HG03571 (cell line): ENCODE measurements around the gene C3orf52.
A peak's percentile ranks its signal among the peaks of the same experiment; 100 is the strongest.
"Not testable (repeated sequence)": the region's sequence is repeated elsewhere in the genome, so short reads cannot be mapped to it uniquely, and the experiment has no call there.

Experiments
- ATAC-seq: cut with Tn5 transposase; IDR thresholded peaks from one replicate; pipeline ENCODE4 v1.9.1; 2021; ENCODE audit not compliant: unreplicated experiment

The C3orf52 gene

GRCh38 chr3:112086076-112086854 is at the start of gene C3orf52:
TSS of gene C3orf52 (plus strand) at chr3:112086389. CDS start at chr3:112086408, 19 bp downstream.
- ATAC-seq: peak; percentile 89

- ATAC-seq: not testable (repeated sequence)
Observed at GRCh38 chr3:112037194-112037593, 49.0 kb upstream of the C3orf52 start.

- ATAC-seq: no peak
Observed at GRCh38 chr3:112038863-112039262, 47.3 kb upstream of the C3orf52 start.

- ATAC-seq: no peak
Observed at GRCh38 chr3:112041321-112041720, 44.9 kb upstream of the C3orf52 start.

- no peak for ATAC-seq
Observed at GRCh38 chr3:112042842-112043280, 43.3 kb upstream of the C3orf52 start.

GRCh38 chr3:112043621-112044201 is 42.5 kb upstream of the C3orf52 start:
- peak; percentile 86 for ATAC-seq

DNA sequence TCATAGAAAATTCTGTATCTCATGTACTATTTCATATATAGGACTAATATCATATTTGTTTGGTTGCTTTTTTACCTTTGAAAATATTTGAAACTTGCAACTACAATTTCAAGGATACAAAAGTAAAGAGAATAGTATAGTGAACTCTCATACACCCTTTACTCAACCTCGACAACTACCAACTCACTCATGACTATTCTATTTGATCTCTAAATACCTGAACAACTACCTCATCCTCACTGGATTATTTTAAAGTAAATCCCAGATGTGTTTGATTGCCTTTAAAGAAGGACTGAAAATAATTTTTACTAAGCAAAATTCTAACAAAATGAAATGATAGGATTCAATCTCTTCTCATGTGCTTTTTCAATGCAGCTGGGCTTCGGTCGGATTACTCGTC is 39.6 kb upstream of the C3orf52 start:
- ATAC-seq: no peak

- ATAC-seq: no peak
Observed at GRCh38 chr3:112047264-112047663, 38.9 kb upstream of the C3orf52 start.

DNA sequence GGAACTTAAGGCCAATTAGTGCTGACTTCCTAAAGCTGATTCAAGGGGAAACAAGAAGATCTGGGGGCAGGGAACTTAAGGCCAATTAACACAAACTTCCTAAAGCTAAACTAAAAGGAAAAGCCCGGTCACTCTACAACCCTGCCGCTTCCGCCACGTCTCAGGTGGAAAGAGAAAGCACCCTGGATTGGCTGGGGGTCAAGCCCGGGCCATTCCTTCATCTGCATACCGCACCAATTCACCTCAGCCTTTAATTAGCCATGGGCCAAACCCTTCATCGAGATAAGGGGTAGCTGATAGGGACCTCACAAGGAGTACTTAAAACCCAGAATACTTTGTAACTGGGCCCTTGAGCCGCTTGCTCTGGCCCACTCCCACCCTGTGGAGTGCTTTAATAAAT is 37.3 kb upstream of the C3orf52 start:
- ATAC-seq: no peak

DNA sequence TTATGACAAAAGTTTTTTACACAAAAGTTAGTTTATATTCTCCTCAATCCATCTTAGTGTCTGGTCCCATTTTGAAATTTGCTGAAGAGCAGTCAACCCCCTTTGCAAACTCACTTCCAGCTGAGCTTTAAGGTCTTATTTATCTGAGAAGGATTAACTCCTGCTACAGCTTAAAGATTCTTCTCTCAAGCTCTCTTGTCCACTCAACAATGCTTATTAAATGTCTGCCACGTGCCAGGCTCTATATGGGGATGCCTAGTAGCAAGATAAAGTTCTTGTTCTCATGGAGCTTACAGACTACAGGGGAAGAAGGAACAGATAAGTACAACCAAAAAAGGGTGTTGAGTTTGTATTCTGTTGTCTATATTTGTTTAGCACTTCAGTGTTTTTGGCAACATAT is 33.0 kb upstream of the C3orf52 start:
- no peak for ATAC-seq

- no peak for ATAC-seq
Observed at GRCh38 chr3:112056451-112056929, 29.7 kb upstream of the C3orf52 start.

- ATAC-seq: no peak
Observed at GRCh38 chr3:112059497-112059896, 26.7 kb upstream of the C3orf52 start.

- no peak for ATAC-seq
Observed at GRCh38 chr3:112061152-112061551, 25.0 kb upstream of the C3orf52 start.

DNA sequence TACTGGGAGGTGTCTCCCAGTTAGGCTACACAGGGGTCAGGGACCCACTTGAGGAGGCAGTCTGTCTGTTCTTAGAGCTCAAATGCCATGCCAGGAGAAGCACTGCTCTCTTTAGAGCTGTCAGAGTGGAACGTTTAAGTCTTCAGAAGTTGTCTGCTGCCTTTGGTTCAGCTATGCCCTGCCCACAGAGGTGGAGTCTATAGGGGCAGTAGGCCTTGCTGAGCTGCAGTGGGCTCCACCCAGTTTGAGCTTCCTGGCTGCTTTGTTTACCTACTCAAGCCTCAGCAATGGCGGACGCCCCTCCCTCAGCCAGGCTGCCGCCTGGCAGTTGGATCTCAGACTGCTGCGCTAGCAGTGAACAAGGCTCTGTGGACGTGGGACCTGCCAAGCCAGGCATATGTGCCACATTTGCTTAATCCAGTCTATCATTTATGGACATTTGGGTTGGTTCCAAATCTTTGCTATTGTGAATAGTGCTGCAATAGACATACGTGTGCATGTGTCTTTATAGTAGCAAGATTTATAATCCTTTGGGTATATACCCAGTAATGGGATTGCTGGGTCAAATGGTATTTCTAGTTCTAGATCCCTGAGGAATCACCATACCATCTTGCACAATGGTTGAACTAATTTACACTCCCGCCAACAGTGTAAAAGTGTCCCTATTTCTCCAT is 13.7 kb upstream of the C3orf52 start:
- ATAC-seq: not testable (repeated sequence)

DNA sequence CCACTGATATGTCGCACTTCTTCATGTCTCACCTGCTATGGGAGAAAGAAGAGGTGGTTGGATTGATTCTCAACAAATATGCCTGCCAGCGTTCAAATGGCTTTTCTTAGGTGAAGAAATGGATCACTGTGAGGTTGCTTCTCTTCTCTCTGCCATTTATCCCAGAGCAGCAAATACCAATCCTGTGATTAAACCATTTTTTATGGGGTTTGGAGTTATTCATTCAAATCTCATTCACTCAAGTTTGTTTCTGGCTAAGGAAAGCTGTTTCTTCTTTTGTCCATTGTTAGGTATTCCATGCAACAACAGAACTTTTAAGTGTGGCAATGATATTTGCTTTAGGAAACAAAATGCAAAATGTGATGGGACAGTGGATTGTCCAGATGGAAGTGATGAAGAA is 12.2 kb upstream of the C3orf52 start:
- ATAC-seq: no peak

DNA sequence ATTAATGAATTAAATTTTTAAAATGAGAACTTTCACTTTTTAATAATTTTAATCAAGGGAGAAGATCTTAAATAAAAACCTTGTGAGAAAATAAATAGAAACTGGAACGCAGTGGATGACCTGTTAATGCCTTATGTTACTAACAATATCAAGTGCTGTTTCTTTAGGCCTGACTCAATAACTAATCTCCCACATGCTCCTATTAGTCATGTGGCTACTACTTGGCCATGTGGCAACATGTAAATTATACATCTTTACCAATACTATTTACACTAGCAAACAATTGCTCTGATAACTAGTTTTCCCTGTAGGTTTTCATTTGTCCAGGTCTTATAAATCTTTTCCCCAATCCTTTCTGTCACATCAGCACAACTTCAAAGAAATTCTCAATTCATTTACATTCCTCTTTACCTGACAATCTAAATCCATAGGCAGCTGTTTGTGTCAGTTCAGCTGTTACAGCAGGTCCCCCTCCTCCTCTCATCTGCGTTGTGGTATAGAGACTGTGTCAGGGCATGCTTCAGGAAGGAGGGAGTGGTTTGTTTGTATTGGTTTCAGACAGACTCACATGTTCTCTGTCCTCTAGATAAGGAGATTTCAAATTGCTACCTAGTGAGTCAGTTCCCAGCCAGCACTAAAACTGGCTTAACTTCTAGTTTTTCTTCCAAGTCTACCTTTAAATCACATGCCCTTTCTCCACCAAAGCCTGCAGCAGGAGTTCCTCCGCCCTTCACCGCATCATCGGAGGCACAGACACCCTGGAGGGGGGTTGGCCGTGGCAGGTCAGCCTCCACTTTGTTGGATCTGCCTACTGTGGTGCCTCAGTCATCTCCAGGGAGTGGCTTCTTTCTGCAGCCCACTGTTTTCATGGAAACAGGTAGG is 11.3 kb upstream of the C3orf52 start:
- ATAC-seq: no peak

GRCh38 chr3:112078125-112079083 is 7.8 kb upstream of the C3orf52 start:
- no peak for ATAC-seq

GRCh38 chr3:112083239-112083638 is 3.0 kb upstream of the C3orf52 start:
- no peak for ATAC-seq

- no peak for ATAC-seq
Observed at GRCh38 chr3:112084980-112085705, 1.0 kb upstream of the C3orf52 start.
